HFFc6 (cell line): ENCODE measurements around the gene FBLN2. TPM values are rescaled to one million over a fixed set of nuclear protein-coding genes. Genes with fewer than 3 reads are reported as not detected.
A peak's percentile ranks its signal among the peaks of the same experiment; 100 is the strongest.

Experiments used
- DNase-seq: peaks from one replicate; pipeline ENCODE4 v3.0.0-alpha.2; 2018
- H3K27ac Mint-ChIP-seq: 2 replicates; pipeline ENCODE4 v1.8.0; 2020; ENCODE audit warnings: mild to moderate bottlenecking, mixed read lengths
- H3K27me3 Mint-ChIP-seq: 2 replicates; pipeline ENCODE4 v1.8.0; 2021; ENCODE audit warnings: mild to moderate bottlenecking, moderate library complexity, mixed read lengths; ENCODE audit not compliant: insufficient read depth
- H3K36me3 Mint-ChIP-seq: 2 replicates; pipeline ENCODE4 v1.8.0; 2021; ENCODE audit warnings: low read depth, mixed read lengths
- H3K4me1 Mint-ChIP-seq: 2 replicates; pipeline ENCODE4 v1.8.0; 2020; ENCODE audit warnings: low read depth, mixed read lengths
- H3K4me3 Mint-ChIP-seq: 2 replicates; pipeline ENCODE4 v1.8.0; 2020; ENCODE audit warnings: mild to moderate bottlenecking, moderate library complexity, mixed read lengths
- H3K9me3 Mint-ChIP-seq: 2 replicates; pipeline ENCODE4 v1.8.0; 2020; ENCODE audit warnings: mild to moderate bottlenecking, mixed read lengths
- CTCF ChIP-seq: fragments of 200-600 bp; sonication (generic); IDR thresholded peaks from 2 replicates; pipeline ENCODE4 v1.5.0; 2021; ENCODE audit warnings: antibody characterized with exemption, mild to moderate bottlenecking
- total RNA-seq, 6 experiments: library from RNA; stranded (reverse); fragmentation: NEBNext Ultra II Directional; extraction: Animal tissue kit (Norgen Biotek cat#: 25700); gene quantifications; 2 replicates in 1 of 6; 3 replicates in 5 of 6; pipeline ENCODE4 v1.2.3, GENCODE V29; 2021

Gene FBLN2
- total RNA-seq, 6 experiments from 2014 or later = 55.7 to 84.5 (median 69.4) TPM

DNA sequence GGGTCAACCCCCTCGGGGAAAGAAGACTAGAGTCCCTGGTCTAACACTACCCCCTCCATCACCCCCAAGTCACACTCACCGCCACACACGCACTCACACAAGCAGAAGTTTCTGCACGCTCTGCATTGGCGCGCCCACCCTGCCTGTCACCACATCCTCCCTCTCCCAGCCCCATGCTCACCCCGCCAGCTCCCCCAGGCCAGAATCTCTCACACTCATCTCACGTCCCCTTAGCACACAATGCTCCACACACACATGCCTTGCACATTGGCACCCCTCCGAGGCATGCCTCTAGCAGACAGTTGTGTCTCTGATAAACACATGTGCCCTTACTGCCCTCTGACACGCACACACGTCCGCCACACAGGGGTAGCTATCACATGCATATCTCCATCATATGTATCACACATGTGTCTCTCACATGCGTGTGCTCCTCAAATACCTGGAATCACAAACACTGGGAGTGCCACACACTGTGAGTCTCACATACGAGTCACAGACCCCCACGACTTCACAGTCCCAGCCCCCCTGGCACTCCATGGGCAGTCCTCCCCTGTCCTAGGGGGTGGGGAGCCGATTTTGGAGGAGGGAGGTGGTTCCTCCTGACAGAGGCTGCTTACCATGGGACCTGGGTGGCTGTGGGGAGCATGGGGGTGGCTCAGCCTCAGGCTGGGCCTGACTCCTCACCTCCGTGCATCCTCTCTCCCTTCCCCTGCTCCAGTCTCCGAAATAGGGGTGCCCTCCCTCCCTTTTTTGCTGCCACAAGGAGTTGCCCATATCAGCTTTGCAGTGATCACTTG lies 898 bp downstream of the FBLN2 start:
- DNase-seq = no peak
- Mint-ChIP-seq H3K27ac (peak overlapping the region; percentile 65), H3K4me3 (peak overlapping the region; percentile 81), H3K27me3 (no peaks in the 10 kb centered on the region; the same call in 1 of the 2 replicates), H3K4me1 (peaks cover 55% of the 10 kb centered on the region), H3K36me3 (no peaks in the 10 kb centered on the region), H3K9me3 (no peaks in the 10 kb centered on the region)
- TF ChIP-seq CTCF = no peak

GRCh38 chr3:13550423-13550690 lies 1.4 kb downstream of the FBLN2 start:
- no peak for DNase-seq
- Mint-ChIP-seq H3K36me3 (no peaks in the 10 kb centered on the region), H3K27me3 (no peaks in the 10 kb centered on the region; the same call in 1 of the 2 replicates), H3K9me3 (no peaks in the 10 kb centered on the region), H3K4me1 (peaks cover 50% of the 10 kb centered on the region), H3K27ac (peak overlapping the region; percentile 38), H3K4me3 (peak overlapping the region; percentile 81)
- TF ChIP-seq CTCF = no peak

DNA sequence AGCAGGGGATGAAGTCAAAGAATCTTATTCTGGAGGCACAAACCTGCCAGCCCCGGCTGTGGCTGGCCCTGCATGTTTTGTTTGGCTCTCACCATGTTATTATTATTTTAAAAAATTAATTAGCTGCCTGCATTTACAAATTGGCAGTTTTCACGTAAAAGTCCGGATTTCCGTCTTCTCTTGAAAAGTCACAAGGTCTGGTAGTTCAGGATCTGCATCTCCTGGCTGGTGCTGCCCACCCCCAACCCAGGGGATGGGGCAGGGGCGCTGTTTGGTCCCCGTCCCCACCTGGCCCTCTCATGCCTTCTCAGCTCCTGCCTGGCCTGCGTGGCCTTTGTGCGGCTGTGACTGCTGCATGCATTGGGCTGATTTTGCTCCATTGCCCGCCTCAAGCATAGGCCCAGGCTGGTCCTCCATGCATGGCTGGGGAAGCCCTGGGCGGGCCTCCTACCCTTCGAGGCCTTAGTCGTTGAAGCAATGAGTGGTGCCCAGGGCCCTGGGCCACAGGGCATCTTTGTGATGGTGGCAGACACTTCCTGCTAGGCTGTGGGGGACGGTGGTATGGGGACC lies 2.0 kb downstream of the FBLN2 start:
- H3K36me3 Mint-ChIP-seq = no peaks in the 10 kb centered on the region
- H3K4me1 Mint-ChIP-seq = peaks cover 45% of the 10 kb centered on the region
- no peak for TF ChIP-seq CTCF
- H3K4me3 Mint-ChIP-seq = no peak overlapping the region
- H3K27me3 Mint-ChIP-seq = no peaks in the 10 kb centered on the region; the same call in 1 of the 2 replicates
- H3K27ac Mint-ChIP-seq = peak overlapping the region; percentile 38; the same call in 1 of the 2 replicates
- DNase-seq = no peak
- no peaks in the 10 kb centered on the region for H3K9me3 Mint-ChIP-seq

DNA sequence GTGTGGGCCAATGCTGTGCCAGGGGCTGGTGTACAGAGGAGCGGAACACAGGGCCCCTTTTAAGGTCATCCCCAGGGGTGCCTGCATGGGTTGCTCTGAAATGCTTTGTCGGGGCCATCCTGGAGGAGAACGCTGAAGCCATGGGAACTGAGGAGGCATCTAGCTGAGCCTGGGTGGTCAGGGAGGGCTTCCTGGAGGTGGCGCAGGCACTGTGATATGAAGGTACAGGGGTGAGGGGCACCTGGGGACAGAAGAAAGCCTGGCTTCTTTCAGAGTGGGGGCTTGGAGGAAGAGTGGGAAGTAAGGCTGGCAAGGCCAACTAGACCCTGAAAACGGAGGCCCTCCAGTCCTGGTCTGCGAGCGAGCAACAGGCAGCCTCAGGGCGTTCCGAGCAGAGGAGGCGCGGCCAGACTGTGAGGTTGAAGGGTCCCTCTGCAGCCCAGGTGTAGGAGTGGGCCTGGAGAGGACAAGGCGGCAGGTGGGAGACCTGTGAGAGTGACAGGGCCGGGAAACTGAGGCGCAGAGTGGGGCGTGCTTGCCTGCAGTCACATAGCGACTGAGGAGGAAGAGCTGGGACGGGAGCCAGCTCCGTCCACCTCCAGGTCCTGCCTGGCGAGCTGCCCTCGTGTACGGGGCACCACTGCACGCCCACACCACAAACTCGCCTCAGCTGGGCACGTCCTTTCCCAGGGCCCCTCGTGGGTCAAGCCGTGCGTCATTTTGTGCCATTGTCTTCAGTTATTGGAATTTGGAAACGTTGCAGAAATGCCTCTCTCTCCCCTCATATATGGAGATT lies 4.1 kb downstream of the FBLN2 start:
- TF ChIP-seq CTCF = no peak
- no peaks in the 10 kb centered on the region for H3K36me3 Mint-ChIP-seq
- peaks cover 23% of the 10 kb centered on the region for H3K4me1 Mint-ChIP-seq
- no peak for DNase-seq
- no peaks in the 10 kb centered on the region; the same call in 1 of the 2 replicates for H3K27me3 Mint-ChIP-seq
- H3K9me3 Mint-ChIP-seq = no peaks in the 10 kb centered on the region
- H3K27ac Mint-ChIP-seq = no peak overlapping the region
- H3K4me3 Mint-ChIP-seq = no peak overlapping the region

- Mint-ChIP-seq H3K27me3 (no peaks in the 10 kb centered on the region; the same call in 1 of the 2 replicates), H3K4me1 (peaks cover 17% of the 10 kb centered on the region), H3K27ac (no peak overlapping the region), H3K4me3 (no peak overlapping the region), H3K9me3 (no peaks in the 10 kb centered on the region), H3K36me3 (no peaks in the 10 kb centered on the region)
- DNase-seq = no peak
- no peak for TF ChIP-seq CTCF
These were observed 4.8 kb downstream of the FBLN2 start for GRCh38 chr3:13553686-13554085.
